Endothelial cell of umbilical vein (primary cell): ENCODE results near the gene JPH3. TPM values are rescaled to one million over a fixed set of nuclear protein-coding genes. Genes with fewer than 3 reads are reported as not detected.

ENCODE experiments used
- BruUV-seq: library from RNA; stranded (reverse); fragments of 400-500 nt; replicated peaks from 2 replicates; lab custom pipeline; 2021; lab: Mats Ljungman, UMichigan
- CTCF ChIA-PET: fragments of 300-600, 350-600 bp; sonication (Branson Sonifier 250); formaldehyde crosslinking; loops from one replicate; lab custom pipeline; 2021; ENCODE audit warnings: antibody characterized with exemption, inconsistent platforms; lab: Charles Lee
- POLR2A ChIA-PET: fragments of 300-600, 350-600 bp; sonication (Branson Sonifier 250); formaldehyde crosslinking; loops from one replicate; lab custom pipeline; 2021; ENCODE audit warnings: antibody characterized with exemption, inconsistent platforms; lab: Charles Lee
- DNase-seq: peaks from one replicate; pipeline ENCODE4 v3.0.0-alpha.2; 2011; ENCODE audit warnings: low read depth, low spot score
- FAIRE-seq: peaks from 2 replicates; lab custom pipeline; 2011; peaks lifted over from hg19 to GRCh38; lab: Jason Lieb, UNC
- H2AFZ ChIP-seq: 2 replicates; pipeline ENCODE4 v1.6.0; 2012; ENCODE audit warnings: low read depth, low read length, control low read depth, inconsistent platforms
- H3K27ac ChIP-seq: 2 replicates; pipeline ENCODE4 v1.5.1; 2011; ENCODE audit warnings: low read depth, mild to moderate bottlenecking, control low read depth, low read length, moderate library complexity; ENCODE audit not compliant: insufficient read depth
- H3K27me3 ChIP-seq, 2 experiments: 2 replicates each; pipeline versions ENCODE4 v1.6.0 to v1.6.1; 2011; ENCODE audit warnings: low read length in 2 of 2, mixed read lengths in 1 of 2; ENCODE audit not compliant: control insufficient read depth in 2 of 2, insufficient read depth in 2 of 2
- H3K36me3 ChIP-seq, 2 experiments: 2 replicates in 1 of 2; 3 replicates in 1 of 2; pipeline ENCODE4 v1.5.1; 2011; ENCODE audit warnings: low read length in 2 of 2, mild to moderate bottlenecking in 1 of 2, moderate library complexity in 1 of 2; ENCODE audit not compliant: control insufficient read depth in 2 of 2, insufficient read depth in 2 of 2; ENCODE audit errors: extremely low read depth in 1 of 2
- H3K4me1 ChIP-seq: 3 replicates; pipeline ENCODE4 v1.5.1; 2011; ENCODE audit warnings: mild to moderate bottlenecking, low read length; ENCODE audit not compliant: control insufficient read depth, insufficient read depth; ENCODE audit errors: extremely low read depth
- H3K4me2 ChIP-seq: 2 replicates; pipeline ENCODE4 v1.6.1; 2011; ENCODE audit warnings: low read length, control low read depth, mixed read lengths; ENCODE audit not compliant: insufficient read depth
- H3K4me3 ChIP-seq, 3 experiments: fragments of 200-600 bp in 1 of 3; sonication (generic), shearing (Covaris generic) in 1 of 3; replicated peaks in 1 of 3; 2 replicates each; pipeline ENCODE4 v1.5.1; 2011 to 2016; ENCODE audit warnings: control low read depth in 3 of 3, low read length in 3 of 3, mild to moderate bottlenecking in 2 of 3, inconsistent platforms in 1 of 3, low read depth in 1 of 3, moderate library complexity in 1 of 3; ENCODE audit not compliant: insufficient read depth in 1 of 3
- H3K79me2 ChIP-seq: 2 replicates; pipeline ENCODE4 v1.6.0; 2012; ENCODE audit warnings: low read length, inconsistent platforms; ENCODE audit not compliant: control insufficient read depth, insufficient read depth
- H3K9ac ChIP-seq: replicated peaks from 2 replicates; pipeline ENCODE3; 2011; ENCODE audit warnings: low read length, control low read depth; ENCODE audit not compliant: insufficient read depth; ENCODE audit errors: extremely low read depth
- H3K9me1 ChIP-seq: replicated peaks from 3 replicates; pipeline ENCODE4 v1.6.0; 2011; ENCODE audit warnings: mild to moderate bottlenecking, low read length; ENCODE audit not compliant: control insufficient read depth, insufficient read depth; ENCODE audit errors: extremely low read depth
- H3K9me3 ChIP-seq: replicated peaks from 2 replicates; pipeline ENCODE4 v1.5.1; 2012; ENCODE audit warnings: low read length, inconsistent platforms; ENCODE audit not compliant: control insufficient read depth, insufficient read depth
- H4K20me1 ChIP-seq: replicated peaks from 2 replicates; pipeline ENCODE3; 2011; ENCODE audit warnings: mild to moderate bottlenecking, low read length; ENCODE audit not compliant: control insufficient read depth, insufficient read depth; ENCODE audit errors: extremely low read depth
- EZH2 ChIP-seq: IDR thresholded peaks from 2 replicates; pipeline ENCODE4 v1.6.1; 2012; ENCODE audit warnings: borderline replicate concordance, low read depth, mild to moderate bottlenecking, moderate library complexity, low read length, inconsistent platforms; ENCODE audit not compliant: severe bottlenecking
- FOS ChIP-seq: IDR thresholded peaks from 2 replicates; pipeline ENCODE4 v1.6.1; 2011; ENCODE audit warnings: mild to moderate bottlenecking, low read length, moderate library complexity, borderline replicate concordance; ENCODE audit not compliant: insufficient read depth
- GATA2 ChIP-seq: IDR thresholded peaks from 2 replicates; pipeline ENCODE4 v1.7.0; 2011; ENCODE audit warnings: low read depth, mild to moderate bottlenecking, moderate library complexity, mixed read lengths, low read length; ENCODE audit not compliant: insufficient read length, insufficient read depth
- JUN ChIP-seq: IDR thresholded peaks from 2 replicates; pipeline ENCODE4 v1.6.1; 2011; ENCODE audit warnings: borderline replicate concordance, low read depth; ENCODE audit not compliant: insufficient read length, insufficient read depth
- MYC ChIP-seq: IDR thresholded peaks from one replicate; pipeline ENCODE4 v1.6.1; 2011; ENCODE audit warnings: mild to moderate bottlenecking, low read depth, low read length
- POLR2A ChIP-seq: IDR thresholded peaks from 2 replicates; pipeline ENCODE4 v1.6.1; 2012; ENCODE audit warnings: low read depth, mild to moderate bottlenecking, control low read depth, low read length
- POLR2AphosphoS5 ChIP-seq: IDR thresholded peaks from 2 replicates; pipeline ENCODE4 v1.6.1; 2012; ENCODE audit warnings: low read depth, mild to moderate bottlenecking, control low read depth, low read length, moderate library complexity; ENCODE audit not compliant: insufficient read depth
- dilution Hi-C: fragments of 300-500 bp; cut with MboI; formaldehyde crosslinking; loops from one replicate; pipeline ENCODE4 v1.15.0; 2019; ENCODE audit warnings: low sequenced_read_pairs; ENCODE audit not compliant: extremely low pct_ligation_motif_present
- intact Hi-C: fragments of 100-400 bp; cut with micrococcal nuclease; formaldehyde crosslinking; loops from one replicate; pipeline ENCODE4 v1.10.0; 2022
- polyA plus RNA-seq, 4 experiments: library from polyadenylated mRNA; depleted of rRNA in 3 of 4; stranded (reverse) in 3 of 4; unstranded in 1 of 4; fragments of >200 nt; gene quantifications; 2 replicates each; pipeline versions ENCODE4 v1.2.1 to v1.2.3, GENCODE V29; 2011 to 2012; ENCODE audit warnings: missing spikeins in 1 of 4
- total RNA-seq: library from RNA; stranded (reverse); gene quantifications from 2 replicates; pipeline ENCODE4 v1.2.3, GENCODE V29; 2021
- TF ChIP-seq, protein P1 (sequence below), 2 donors: IDR thresholded peaks; 1 replicate in 1 of 2; 2 replicates in 1 of 2; pipeline ENCODE4 v1.5.1; 2011; ENCODE audit warnings: low read length in 2 of 2, mild to moderate bottlenecking in 2 of 2, moderate library complexity in 2 of 2, control low read depth in 1 of 2, inconsistent platforms in 1 of 2, low read depth in 1 of 2; ENCODE audit not compliant: insufficient read depth in 1 of 2; ENCODE audit errors: extremely low read depth in 1 of 2
- TF ChIP-seq, protein P2 (sequence below): IDR thresholded peaks from 2 replicates; pipeline ENCODE4 v1.6.1; 2011; ENCODE audit not compliant: insufficient read depth, insufficient read length

Gene JPH3
- total and polyA plus RNA-seq, 2 donors (not counting 3 experiments of a cell fraction or from before 2014, with no cell fraction given) = 0.22 to 0.30 TPM

DNA sequence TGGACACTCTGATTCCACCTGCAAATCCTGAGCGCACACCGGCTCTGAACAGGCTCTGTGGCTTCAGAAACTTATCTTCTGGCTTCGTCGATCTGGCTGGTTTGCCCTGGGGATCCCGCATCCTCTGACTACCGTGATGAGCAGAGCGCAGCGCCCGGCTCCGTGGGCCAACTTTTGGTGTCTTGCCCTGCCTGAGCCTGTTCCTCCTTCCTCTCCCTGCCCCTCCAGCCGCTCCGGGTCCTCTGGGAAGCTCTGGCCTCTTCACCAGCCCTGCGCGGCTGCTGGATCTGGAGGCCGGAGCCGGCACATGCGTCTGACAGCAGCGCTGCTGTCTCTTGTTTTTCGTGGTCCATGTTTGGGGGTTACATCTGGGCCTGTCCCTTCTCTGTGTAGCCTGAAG, 65.6 kb downstream of the JPH3 start:
- BruUV-seq = no TSS peak
- no peaks in the 10 kb centered on the region for H3K79me2 ChIP-seq
- ChIA-PET CTCF (no interaction called here), POLR2A (no interaction called here)
- TF ChIP-seq JUN (no peak), GATA2 (no peak), FOS (no peak), POLR2A (no peak), MYC (no peak), POLR2AphosphoS5 (no peak), EZH2 (no peak)
- TF ChIP-seq, protein P1, sequence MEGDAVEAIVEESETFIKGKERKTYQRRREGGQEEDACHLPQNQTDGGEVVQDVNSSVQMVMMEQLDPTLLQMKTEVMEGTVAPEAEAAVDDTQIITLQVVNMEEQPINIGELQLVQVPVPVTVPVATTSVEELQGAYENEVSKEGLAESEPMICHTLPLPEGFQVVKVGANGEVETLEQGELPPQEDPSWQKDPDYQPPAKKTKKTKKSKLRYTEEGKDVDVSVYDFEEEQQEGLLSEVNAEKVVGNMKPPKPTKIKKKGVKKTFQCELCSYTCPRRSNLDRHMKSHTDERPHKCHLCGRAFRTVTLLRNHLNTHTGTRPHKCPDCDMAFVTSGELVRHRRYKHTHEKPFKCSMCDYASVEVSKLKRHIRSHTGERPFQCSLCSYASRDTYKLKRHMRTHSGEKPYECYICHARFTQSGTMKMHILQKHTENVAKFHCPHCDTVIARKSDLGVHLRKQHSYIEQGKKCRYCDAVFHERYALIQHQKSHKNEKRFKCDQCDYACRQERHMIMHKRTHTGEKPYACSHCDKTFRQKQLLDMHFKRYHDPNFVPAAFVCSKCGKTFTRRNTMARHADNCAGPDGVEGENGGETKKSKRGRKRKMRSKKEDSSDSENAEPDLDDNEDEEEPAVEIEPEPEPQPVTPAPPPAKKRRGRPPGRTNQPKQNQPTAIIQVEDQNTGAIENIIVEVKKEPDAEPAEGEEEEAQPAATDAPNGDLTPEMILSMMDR (IDR thresholded peaks at IDR 0.05; ENCODE audit: extremely low read depth in 1 of 2, insufficient read depth in 1 of 2, low read depth in 1 of 2, low read length in 2 of 2) = no peak
- TF ChIP-seq, protein P2, sequence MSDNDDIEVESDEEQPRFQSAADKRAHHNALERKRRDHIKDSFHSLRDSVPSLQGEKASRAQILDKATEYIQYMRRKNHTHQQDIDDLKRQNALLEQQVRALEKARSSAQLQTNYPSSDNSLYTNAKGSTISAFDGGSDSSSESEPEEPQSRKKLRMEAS = no peak
- H3K27me3 ChIP-seq = no peaks in the 10 kb centered on the region
- FAIRE-seq = no peak
- H2AFZ ChIP-seq = no peak overlapping the region
- DNase-seq = no peak
- intact Hi-C loops = no loop called here
- no peak overlapping the region for H3K27ac ChIP-seq
- no peaks in the 10 kb centered on the region for H4K20me1 ChIP-seq
- H3K9ac ChIP-seq = no peak overlapping the region
- no peaks in the 10 kb centered on the region for H3K9me3 ChIP-seq
- no peaks in the 10 kb centered on the region for H3K36me3 ChIP-seq
- no peaks in the 10 kb centered on the region for H3K9me1 ChIP-seq
- H3K4me3 ChIP-seq = no peak overlapping the region
- no peak overlapping the region for H3K4me2 ChIP-seq
- dilution Hi-C loops = no loop called here
- no peaks in the 10 kb centered on the region for H3K4me1 ChIP-seq
